SK-N-SH treated with all-trans-retinoic acid at 6 μM for 48 hours (cell line): ENCODE results near the gene DCDC2.

Source experiments
- ISL1 ChIP-seq: fragments of 250-450 bp; sonication (Bioruptor Pico); IDR thresholded peaks from 2 replicates; pipeline ENCODE4 v2.1.2; 2022; ENCODE audit warnings: mild to moderate bottlenecking, moderate library complexity
- POU6F1 ChIP-seq: fragments of 250-450 bp; sonication (Bioruptor Pico); IDR thresholded peaks from 2 replicates; pipeline ENCODE4 v1.8.0; 2021; ENCODE audit warnings: low read depth, mild to moderate bottlenecking, moderate library complexity, borderline replicate concordance
- TCF4 ChIP-seq: fragments of 250-450 bp; sonication (Bioruptor Pico); IDR thresholded peaks from 2 replicates; pipeline ENCODE4 v1.8.0; 2021; ENCODE audit warnings: mild to moderate bottlenecking, moderate library complexity, borderline replicate concordance
- TSHZ2 ChIP-seq: fragments of 250-450 bp; sonication (Bioruptor Pico); IDR thresholded peaks from 2 replicates; pipeline ENCODE4 v1.5.0; 2020; ENCODE audit warnings: mild to moderate bottlenecking, moderate library complexity
- ZFP3 ChIP-seq: fragments of 250-450 bp; sonication (Bioruptor Pico); IDR thresholded peaks from 2 replicates; pipeline ENCODE4 v1.5.0; 2020; ENCODE audit warnings: mild to moderate bottlenecking, moderate library complexity
- ZNF565 ChIP-seq: fragments of 450-650 bp; formaldehyde crosslinking; conservative IDR thresholded peaks from 2 replicates; pipeline ENCODE4 v1.5.0; 2020; ENCODE audit warnings: low read depth, mild to moderate bottlenecking, moderate library complexity

DNA sequence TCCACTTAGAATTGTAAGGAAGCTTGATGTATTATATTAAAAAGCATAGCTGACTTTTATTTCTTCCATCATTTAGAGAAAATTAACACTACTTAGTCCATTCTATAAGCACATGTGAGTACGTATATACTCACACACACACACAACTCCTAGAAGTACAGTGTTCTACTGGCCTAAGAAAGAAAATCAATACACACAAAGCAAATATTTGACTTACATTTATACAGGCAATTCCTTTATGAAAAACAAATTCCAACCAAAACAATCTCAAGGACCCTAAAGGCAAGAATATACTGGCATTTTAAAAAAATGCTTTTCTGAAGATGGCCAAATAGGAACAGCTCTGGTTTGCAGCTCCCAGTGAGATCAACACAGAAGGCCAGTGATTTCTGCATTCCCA is 160.0 kb downstream of the DCDC2 start:
- TF ChIP-seq ZNF565 (CRISPR knock-in tag), result no peak
- no peak for TF ChIP-seq POU6F1 (CRISPR knock-in tag)
- no peak for TF ChIP-seq TCF4 (CRISPR knock-in tag)
- TF ChIP-seq ZFP3 (CRISPR knock-in tag), result no peak
- no peak for TF ChIP-seq ISL1 (CRISPR knock-in tag)
- TF ChIP-seq TSHZ2 (CRISPR knock-in tag), result no peak
